ENCODE measurements around the gene PCNP.
"Not testable (repeated sequence)": the region's sequence is repeated elsewhere in the genome, so short reads cannot be mapped to it uniquely, and the experiment has no call there.

The PCNP gene

DNA sequence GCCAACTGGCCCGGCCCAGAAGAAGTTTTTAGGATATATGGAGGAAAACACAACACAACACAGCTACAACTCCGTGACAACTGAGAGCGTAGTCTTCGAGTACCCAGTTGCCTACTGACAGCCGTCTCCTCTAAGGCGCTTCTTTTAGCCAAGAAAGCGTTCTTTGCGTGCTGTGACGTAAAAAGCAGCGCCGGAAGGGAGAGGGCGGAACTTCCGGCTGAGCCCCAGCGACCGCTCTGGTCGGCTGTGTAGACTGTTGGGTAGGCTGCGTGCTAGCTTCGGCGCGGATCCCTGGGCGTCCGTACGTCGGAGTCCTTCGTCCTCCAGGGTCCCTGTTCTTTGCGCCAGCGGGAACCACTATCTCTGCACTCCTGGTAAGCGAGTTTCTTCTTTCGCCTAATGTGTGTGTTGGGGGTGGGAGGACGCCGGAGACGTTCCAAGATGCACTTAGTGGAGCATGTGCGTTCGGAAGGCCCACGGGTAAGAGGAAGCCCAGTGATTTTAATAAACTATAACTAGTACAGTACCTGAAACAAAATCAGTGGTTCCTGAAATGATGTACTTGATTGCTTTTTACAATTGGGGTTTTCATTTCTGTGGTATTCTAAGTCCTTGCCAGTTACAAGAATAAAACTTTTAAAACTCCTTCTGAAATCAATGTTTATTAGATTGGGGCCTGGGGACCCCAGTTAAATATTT is 12.2 kb upstream of the PCNP start, which contains the start of gene TRMT10C:
Gene TRMT10C, plus strand, starts transcription at position 239 of the 699 bp plus-strand sequence. CDS start 2,914 bp downstream, outside the sequence.
- peak; percentile 77 to 85 (median 78) for DNase-seq (ENCODE audit: low read depth in 3 of 3, low spot score in 1 of 3)

DNA sequence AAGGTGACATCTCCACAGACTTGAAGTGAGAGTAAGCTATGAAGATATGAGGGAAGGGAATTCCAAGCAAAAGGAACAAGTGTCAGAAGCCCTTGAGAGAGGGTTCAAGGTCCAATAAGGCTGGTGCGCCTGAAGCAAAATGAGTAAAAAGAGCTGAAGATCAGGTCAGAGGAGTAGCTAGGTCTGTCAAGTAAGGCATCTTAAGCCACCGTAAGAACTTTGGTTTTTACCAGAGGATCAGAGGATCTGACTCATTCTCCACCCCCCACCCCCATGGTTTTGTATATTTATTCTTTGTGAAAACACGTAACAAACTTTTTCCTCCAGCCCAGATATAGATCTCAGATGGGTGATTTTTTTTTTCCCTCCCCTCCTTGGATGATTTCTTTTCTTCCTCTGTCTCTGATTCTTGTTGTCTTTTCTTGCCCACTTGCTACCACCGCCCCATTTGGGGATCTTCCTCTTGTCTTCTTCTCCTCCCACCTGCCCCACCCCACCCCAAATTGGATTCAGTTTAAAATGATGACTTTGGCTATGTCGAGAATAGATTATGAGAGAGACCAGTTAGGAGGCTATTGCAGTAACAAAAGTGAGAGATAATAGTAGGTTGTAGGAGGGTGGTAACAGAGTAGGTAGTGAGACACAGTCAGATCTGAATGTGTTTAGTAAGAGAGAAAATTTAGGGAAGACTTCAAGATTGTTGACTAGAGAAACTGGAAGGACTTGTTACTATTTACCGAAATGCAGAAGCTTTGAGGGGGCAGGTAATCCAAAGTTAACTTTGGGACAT is 6.3 kb upstream of the PCNP start:
- no peak for DNase-seq (ENCODE audit: low read depth in 3 of 3, low spot score in 1 of 3)

DNA sequence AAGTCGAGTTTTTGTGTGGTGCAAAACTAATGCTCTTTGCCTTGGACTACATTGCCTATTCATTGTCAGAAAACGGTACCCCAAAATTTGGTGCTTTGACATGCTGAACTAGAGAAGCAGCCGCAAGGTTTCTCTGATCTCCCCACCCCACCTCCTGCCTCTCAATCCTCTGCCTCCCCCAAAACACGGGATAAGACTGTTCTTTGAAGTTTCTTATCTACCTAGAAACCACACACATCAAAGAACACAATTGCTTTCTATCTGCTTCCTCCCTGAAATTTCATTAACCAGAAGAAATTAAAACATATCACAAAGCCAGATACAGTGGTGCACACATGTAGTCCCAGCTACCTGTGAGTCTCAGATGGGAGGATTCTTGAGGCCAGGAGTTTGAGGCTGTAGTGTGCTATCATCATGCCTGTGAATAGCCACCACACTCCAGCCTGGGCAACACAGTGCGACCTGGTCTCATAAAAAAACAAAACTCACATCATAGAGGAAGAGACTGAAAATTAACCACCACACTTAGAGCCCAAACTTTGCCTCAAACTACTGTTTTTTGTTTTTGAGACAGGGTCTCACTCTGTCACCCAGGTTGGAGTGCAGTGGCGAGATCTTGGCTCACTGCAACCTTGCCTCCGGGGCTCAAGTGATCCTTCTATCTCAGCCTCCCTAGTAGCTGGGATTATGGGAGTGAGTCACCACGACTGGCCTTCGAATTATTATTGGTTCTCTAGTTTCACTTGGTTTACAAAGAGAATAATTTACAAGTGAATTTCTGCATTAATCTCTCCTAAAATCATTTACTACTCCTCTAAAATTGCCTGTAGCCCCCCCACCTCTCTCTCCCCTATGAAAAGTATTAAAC is 2.7 kb upstream of the PCNP start:
- DNase-seq (ENCODE audit: low read depth in 3 of 3, low spot score in 1 of 3), result no peak

DNA sequence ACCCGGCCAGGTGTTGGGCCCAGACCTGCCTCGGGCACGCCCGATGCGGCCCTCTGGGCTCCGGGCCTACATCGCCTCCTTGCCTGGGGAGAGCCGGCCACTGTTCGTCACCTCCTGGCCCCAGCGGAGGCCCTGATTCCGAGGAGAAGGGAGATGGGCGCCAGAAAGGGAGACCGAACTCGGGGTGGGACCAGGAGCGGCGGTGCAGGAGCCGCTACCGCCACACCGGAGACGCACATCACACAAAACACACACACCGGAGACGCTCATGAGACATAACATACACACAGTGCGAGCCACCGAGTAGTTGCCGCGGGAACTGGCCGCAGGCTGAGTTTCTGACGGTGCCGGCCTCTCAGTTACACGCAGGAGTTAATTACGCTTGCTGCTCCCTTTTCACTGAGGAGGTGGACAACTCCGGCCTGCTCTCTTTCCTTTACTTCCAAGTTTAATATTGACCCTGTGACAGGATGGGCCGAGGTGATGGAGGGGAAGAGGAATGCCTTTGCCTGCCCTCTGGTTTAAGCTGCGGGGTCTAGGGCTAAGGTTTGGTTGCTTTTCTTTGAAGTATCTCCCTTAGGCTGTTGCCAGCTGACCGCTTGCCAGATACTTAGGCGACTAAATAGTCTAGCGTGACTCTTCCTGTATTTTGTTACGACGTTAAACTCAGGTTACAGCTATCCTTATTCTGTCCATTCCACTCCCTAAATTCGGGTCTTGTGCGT is 570 bp downstream of the PCNP start:
- peak in 1 of 3 donors; percentile 30 for DNase-seq (ENCODE audit: low read depth in 3 of 3, low spot score in 1 of 3)

DNA sequence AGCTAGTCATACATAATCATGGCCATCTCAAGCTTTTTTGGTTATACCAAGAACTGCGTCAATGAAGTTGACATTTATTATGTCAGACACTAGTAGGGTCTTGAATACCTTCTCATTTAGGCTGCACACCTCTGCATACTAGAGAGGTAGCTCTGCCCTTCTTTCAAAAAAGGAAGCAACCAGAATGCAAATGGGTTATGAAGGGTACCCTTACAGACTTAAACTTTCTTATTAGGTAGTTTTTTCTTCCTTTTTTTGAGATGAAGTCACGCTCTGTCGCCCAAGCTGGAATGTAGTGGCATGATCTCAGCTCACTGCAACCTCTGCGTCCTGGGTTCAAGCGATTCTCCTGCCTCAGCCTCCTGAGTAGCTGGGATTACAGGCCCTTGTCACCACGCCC is 3.3 kb downstream of the PCNP start:
- DNase-seq (ENCODE audit: low read depth in 3 of 3, low spot score in 1 of 3), result no peak

DNA sequence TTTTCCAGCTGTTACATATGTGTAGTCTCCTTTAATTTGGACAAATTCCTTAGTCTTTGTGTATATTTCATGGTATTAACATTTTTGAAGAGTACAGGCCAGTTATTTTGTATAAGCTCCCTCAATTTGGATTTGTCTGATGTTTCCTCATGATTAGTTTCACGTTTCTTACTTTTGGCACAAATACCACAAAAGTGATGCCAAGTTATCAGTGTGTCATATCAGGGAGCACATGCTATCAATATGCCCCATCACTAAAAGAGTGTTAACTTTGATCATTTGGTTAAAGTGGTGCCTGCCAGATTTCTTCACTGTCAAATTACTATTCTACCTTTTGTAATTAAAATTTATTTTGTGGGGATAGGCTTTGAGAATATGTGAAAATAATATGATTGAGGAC is 14.6 kb downstream of the PCNP start:
- no peak for DNase-seq (ENCODE audit: low read depth in 3 of 3, low spot score in 1 of 3)

DNA sequence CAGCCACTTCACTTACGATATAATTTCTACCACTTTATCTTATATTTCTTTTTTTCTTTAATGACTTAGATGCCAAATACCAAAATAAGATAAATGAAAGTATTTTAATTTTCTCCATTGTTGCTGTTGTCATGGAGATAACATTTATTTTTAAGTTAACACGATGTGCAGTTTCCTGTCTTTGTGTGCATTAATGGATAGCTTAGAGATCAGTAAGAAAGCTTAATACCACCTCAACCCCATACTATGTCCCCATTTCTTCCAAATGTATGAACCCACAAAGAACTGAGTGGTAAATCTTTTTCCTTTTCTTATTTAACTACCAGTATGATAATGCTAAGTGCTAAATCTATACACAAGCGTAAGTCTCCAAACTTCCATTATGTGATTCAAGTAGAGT is 17.1 kb downstream of the PCNP start:
- no peak for DNase-seq (ENCODE audit: low read depth in 3 of 3, low spot score in 1 of 3)

DNA sequence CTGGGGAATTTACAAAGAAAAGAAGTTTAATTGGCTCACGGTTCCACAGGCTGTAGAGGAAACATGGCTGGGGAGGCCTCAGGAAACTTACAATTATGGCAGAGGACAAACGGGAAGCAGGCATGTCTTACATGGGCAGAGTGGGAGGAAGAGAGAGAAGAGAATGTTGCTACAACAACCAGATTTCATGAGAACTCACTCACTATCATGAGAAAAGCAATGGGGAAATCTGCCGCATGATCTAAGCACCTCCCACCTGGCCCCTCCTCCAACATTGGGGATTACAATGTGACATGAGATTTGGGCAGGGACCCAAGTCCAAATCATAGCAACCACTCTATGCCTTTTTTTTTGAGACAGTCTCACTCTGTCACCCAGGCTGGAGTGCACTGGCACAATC is 28.8 kb downstream of the PCNP start:
- no peak for DNase-seq (ENCODE audit: low read depth in 3 of 3, low spot score in 1 of 3)

DNA sequence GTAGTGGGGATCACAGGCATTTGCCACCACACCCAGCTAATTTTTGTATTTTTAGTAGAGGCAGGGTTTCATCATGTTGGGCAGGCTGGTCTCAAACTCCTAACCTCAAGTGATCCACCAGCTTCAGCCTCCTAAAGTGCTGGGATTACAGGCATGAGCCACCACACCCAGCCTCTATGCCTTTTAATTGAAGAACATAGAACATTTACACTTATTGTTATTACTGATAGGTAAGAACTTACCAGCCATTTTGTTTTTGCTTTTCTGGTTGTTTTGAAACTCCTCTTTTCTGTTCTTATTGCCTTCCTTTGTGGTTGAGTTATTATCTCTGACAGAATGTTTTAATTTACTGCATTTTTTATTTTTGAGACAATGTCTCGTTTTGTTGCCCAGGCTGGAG is 29.2 kb downstream of the PCNP start:
- no peak for DNase-seq (ENCODE audit: low read depth in 3 of 3, low spot score in 1 of 3)

DNA sequence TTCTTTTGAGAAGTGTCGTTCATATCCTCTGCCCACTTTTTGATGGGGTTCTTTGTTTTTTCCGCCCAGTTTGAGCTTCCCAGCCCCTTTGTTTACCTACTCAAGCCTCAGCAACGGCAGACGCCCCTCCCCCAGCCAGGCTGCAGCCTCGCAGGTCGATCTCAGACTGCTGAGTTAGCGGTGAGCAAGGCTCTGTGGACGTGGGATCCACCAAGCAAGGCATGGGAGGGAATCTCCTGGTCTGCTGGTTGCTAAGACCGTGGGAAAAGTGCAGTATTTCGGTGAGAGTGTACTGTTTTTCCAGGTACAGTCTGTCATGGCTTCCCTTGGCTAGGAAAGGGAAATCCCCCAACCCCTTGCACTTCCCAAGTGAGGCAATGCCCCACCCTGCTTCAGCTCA is 31.4 kb downstream of the PCNP start:
- not testable (repeated sequence) for DNase-seq (ENCODE audit: low read depth in 3 of 3, low spot score in 1 of 3)

DNA sequence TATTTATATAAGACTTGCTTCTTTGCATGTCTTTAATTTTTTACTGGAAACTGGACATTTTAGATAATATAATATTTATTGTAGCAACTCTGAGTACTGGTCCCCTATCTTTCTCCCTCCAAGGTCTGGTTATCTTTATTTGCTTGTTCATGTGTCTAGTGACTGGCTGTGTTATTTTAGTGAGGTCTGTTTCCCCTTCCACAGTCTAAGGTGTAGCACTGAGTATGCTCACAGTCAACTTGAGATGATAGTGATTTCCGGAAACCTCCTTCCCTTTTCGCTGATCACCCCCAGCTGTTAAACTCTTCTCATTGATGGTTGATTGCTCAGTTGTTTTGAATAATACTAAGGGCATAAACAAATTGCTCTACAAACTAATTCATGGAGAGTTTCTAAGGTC is 37.0 kb downstream of the PCNP start:
- DNase-seq (ENCODE audit: low read depth in 3 of 3, low spot score in 1 of 3), result no peak

DNA sequence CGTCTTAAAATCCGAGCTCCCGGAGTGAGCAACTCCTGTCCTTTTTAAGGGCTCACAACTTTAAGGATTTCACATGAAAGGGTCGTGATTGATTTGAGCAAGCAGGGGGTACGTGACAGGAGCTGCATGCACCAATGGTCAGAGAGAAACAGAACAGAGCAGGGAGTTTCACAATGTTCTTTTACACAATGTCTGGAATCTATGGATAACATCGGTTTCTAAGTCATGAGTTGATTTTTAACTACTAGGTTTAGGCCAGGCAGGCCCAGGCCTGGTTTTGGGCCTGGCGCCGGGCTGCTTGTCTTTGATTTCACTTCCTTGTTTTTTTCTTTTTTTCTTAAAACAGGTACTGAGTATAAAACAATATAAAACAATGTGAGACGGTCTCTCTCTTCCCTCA is 39.0 kb downstream of the PCNP start:
- not testable (repeated sequence) for DNase-seq (ENCODE audit: low read depth in 3 of 3, low spot score in 1 of 3)

DNA sequence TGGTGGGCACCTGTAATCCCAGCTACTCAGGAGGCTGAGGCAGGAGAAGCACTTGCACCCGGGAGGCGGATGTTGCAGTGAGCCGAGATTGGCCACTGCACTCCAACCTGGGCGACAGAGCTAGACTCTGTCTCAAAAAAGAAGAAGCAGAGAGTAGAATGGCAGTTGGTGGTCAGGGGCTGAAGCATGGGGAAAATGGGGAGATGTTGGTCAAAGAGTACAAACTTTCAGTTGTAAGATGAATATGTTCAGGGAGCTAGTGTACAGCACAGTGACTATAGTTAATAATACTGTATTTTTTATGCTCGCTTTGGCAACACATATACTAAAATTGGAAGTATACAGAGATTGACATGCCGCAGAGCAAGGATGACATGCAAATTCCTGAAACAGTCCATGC is 41.5 kb downstream of the PCNP start:
- no peak for DNase-seq (ENCODE audit: low read depth in 3 of 3, low spot score in 1 of 3)

DNA sequence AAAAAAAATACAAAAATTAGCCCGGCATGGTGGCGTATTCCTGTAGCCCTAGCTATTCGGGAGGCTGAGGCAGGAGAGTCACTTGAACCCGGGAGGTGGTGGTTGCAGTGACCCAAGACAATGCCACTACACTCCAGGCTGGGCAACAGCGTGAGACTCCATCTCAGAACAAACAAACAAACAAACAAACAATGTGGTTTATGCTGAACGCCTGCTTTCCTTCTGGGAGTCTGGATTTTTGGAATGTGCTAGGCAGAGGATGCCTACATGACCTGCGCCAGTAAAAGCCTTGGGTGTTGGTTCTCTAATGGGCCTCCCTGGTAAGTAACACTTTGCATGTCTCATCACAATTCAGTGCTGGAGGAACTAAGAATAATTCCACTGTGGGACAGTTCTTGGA is 43.5 kb downstream of the PCNP start:
- DNase-seq (ENCODE audit: low read depth in 3 of 3, low spot score in 1 of 3), result no peak

DNA sequence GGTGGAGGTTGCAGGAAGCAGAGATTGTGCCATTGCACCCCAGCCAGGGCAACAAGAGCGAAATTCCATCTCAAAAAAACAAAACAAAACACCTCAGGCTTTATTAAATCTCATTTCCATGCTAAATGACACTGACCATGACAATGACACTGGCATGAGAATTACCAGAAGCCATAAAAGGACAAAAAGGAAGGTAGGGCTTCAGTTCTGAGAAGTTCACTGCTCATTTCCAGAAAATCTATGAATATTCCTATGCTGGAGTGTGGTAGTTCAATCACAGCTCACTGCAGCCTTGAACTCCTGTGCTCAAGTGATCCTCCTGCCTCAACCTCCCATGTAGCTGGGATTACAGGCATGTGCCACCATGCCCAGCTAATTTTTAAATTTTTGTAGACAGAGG is 44.7 kb downstream of the PCNP start:
- no peak for DNase-seq (ENCODE audit: low read depth in 3 of 3, low spot score in 1 of 3)

DNA sequence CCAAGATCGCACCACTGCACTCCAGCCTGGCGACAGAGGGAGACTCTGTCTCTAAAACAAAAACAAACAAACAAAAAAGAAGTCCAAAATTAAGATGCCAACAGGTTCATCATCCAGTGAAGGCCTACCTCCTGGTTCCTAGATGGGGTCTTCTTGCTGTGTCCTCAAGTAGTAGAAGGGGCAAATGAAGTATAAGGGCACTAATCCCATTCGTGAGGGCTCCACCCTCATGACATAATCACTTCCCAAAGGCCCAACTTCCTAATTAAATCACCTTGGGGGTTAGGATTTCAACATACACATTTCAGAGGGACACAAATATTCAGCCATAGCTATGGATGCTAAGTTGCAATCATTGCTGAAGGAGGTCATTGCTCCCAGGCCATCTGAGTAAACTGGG is 45.8 kb downstream of the PCNP start:
- DNase-seq (ENCODE audit: low read depth in 3 of 3, low spot score in 1 of 3), result no peak

DNA sequence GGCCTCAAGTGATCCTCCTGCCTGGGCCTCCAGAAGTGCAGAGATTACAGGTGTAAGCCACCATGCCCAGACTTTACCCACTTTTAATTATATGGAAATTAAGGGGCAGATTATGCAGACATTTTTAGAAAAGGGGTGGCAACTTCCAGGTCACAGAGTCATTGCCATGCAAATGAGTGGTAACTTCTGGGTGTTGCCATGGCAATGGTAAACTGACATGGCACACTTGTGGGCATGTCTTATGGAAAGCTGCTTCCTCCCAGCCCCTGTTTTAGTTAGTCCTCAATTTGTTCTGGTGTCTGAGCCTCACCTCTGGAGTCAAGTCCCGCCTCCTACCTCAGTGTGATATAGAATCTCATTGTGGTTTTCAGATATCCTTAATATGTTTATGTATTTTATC is 49.7 kb downstream of the PCNP start:
- no peak for DNase-seq (ENCODE audit: low read depth in 3 of 3, low spot score in 1 of 3)

DNA sequence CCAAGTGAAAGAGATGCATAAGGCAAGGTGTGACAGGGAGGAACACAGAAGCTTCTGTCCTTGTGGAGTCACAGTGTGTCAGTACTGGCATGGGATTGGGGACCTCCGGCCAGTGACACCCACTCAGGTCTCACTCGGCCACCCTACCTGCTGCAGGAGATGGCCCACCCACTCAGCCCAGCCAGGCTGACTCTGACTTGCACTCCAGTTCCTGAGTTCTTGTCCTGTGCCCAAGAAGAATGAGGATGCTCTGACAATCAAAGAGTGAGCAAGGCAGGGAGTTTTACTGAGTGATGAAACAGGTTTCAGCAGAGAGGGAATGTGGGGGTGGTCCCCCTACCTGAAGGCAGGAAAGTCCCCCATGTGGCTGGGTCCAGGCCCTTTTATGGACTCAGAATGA is 50.9 kb downstream of the PCNP start:
- no peak for DNase-seq (ENCODE audit: low read depth in 3 of 3, low spot score in 1 of 3)

DNA sequence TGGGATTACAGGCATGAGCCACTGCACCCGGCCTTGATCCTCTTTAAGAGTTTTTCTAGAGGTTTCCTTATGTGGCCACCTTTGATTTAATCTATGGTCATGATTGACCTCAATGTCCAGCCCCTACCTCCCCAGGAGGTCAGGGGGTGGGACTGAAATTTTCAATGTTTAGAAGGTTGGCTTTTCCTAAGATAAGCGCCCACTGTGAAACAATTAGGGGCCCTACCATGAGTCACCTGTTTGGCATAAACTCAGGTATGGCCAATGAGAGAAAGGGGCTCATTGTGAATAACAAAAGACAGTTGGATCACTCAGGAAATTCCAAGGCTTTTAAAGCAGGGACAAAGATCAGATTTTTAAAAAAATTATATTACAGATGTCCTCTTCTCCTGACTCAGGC is 51.9 kb downstream of the PCNP start:
- no peak for DNase-seq (ENCODE audit: low read depth in 3 of 3, low spot score in 1 of 3)

DNA sequence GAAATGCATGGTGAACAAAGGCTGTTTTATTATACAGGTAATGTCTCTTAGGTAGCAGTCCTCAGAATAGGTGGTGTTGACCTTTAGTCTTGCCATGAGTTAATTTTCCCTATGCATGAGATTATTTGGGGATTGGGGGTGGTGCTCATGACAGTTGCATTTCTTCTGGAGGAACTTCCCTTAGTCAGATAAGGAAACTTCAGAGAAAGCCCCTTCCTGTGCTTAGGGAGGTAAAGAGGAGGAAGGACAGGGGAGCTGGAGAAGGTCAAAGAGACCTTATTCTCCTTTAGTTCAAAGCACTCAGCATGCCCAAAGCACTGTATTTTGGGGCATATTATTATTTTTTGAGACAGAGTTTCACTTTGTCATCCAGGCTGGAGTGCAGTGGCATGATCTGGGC is 55.2 kb downstream of the PCNP start:
- no peak for DNase-seq (ENCODE audit: low read depth in 3 of 3, low spot score in 1 of 3)

Measured in stimulated activated CD4-positive, alpha-beta T cell treated with anti-CD3 and anti-CD28 coated beads, TNF-alpha, amount 100 ng/mL, for 1 hour (primary cell).